Activated T-cell treated with anti-CD3 and anti-CD28 coated beads, Interleukin-2, amount 50 U/mL, for 72 hours (primary cell): ENCODE results near the gene MPP3. TPM values are rescaled to one million over a fixed set of nuclear protein-coding genes. Genes with fewer than 3 reads are reported as not detected.

Source experiments
- ATAC-seq, 2 donors: fragments of 150-1000 bp; cut with Tn5 transposase; replicated peaks in 1 of 2; 2 replicates each; pipeline ENCODE4 v1.10.0; 2021; ENCODE audit warnings: moderate library complexity in 2 of 2, mild to moderate bottlenecking in 1 of 2
- DNase-seq, 2 donors: peaks; one replicate each; pipeline ENCODE4 v3.0.0; 2021 to 2022; ENCODE audit warnings: mixed read lengths in 1 of 2
- H3K27ac Mint-ChIP-seq: one replicate; pipeline ENCODE4 v1.8.0; 2022; ENCODE audit warnings: mild to moderate bottlenecking, moderate library complexity, mixed read lengths
- H3K27me3 Mint-ChIP-seq: one replicate; pipeline ENCODE4 v1.8.0; 2022; ENCODE audit warnings: low read depth, mixed read lengths
- H3K36me3 Mint-ChIP-seq, 2 donors: one replicate each; pipeline ENCODE4 v1.8.0; 2022; ENCODE audit warnings: mixed read lengths in 2 of 2, mild to moderate bottlenecking in 1 of 2; ENCODE audit not compliant: insufficient read depth in 2 of 2
- H3K4me1 Mint-ChIP-seq: one replicate; pipeline ENCODE4 v1.8.0; 2022; ENCODE audit warnings: low read depth, mixed read lengths
- H3K4me3 Mint-ChIP-seq, 2 donors: one replicate each; pipeline ENCODE4 v1.8.0; 2022; ENCODE audit warnings: mild to moderate bottlenecking in 2 of 2, mixed read lengths in 2 of 2, moderate library complexity in 2 of 2
- H3K9me3 Mint-ChIP-seq, 2 donors: one replicate each; pipeline ENCODE4 v1.8.0; 2022; ENCODE audit warnings: mixed read lengths in 2 of 2
- total RNA-seq, 2 donors: library from RNA; stranded (reverse); gene quantifications; one replicate each; pipeline ENCODE4 v1.2.3, GENCODE V29; 2022

Gene MPP3
- total RNA-seq, 2 donors from 2014 or later, result not detected

DNA sequence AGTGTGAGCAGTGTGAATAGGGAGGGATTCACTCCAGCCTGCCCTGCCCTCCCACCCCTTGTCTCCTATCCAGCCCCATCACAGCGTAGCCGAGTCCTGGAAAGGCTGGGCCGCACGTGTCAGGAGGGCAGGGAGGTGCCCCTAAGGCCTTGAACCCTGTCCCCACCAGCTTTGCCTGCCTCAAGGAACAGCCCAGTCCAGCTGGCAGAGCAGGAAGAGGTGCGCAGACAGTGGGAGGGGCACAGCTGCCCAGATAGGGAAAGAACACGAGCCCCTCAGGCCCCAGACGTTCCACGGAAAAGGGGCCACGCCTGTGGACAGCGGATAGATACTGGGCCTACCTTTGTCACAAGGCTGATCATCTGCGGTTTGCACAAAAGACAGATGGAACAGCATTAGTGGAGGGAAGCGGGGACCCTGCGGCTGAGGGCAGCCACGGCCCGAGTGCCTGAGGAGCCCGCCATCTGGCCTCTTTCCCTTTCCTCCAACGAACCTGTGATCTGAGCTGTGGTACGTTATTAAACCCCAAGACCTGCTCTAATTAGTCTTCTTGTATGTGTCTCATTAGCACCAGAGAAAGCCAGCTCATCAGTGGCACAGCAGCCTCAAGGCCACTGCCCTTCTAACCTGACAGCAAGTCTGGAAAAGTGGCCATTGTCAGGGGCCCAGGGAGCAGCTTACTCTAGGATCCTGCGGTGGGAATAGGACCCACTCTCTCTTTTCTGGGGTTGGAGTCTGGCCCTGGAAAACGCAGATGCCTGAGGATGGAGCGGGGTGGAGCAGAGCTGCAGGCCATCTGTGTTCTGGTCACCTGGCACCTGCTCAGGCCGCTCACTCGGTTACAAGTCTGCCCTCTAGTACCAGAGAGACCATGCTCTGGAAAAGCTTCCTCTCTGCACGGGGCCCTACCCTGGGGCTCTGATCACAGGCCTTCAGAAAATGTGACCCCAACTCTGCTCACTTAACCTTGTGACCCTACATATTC, 16.3 kb downstream of the MPP3 start:
- Mint-ChIP-seq H3K27ac (no peak overlapping the region), H3K4me1 (peaks cover 7% of the 10 kb centered on the region), H3K9me3 (no peaks in the 10 kb centered on the region), H3K4me3 (no peak overlapping the region), H3K27me3 (peaks cover 6% of the 10 kb centered on the region), H3K36me3 (no peaks in the 10 kb centered on the region)
- ATAC-seq, result no peak
- no peak for DNase-seq

DNA sequence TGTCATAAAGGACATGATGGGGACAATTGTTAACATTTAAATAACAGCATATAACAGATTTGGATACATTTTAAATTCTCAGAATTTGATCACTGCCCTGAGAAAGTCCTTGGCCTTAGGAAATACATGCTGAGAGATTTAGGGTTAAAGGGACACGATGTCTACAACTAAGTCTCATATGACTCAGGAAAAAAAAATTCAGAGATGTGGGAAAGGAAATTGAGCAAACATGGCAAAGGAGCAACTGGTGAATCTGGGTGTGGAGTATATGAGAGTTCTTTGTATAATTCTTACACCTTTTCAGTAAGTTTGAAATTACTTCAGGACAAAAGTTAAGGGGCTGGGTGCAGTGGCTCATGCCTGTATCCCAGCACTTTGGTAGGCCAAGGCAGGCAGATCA, 18.2 kb downstream of the MPP3 start:
- Mint-ChIP-seq H3K27me3 (peaks cover 6% of the 10 kb centered on the region), H3K4me3 (no peak overlapping the region), H3K36me3 (no peaks in the 10 kb centered on the region), H3K4me1 (peaks cover 4% of the 10 kb centered on the region), H3K9me3 (no peaks in the 10 kb centered on the region), H3K27ac (no peak overlapping the region)
- ATAC-seq (no peak), DNase-seq (no peak)

DNA sequence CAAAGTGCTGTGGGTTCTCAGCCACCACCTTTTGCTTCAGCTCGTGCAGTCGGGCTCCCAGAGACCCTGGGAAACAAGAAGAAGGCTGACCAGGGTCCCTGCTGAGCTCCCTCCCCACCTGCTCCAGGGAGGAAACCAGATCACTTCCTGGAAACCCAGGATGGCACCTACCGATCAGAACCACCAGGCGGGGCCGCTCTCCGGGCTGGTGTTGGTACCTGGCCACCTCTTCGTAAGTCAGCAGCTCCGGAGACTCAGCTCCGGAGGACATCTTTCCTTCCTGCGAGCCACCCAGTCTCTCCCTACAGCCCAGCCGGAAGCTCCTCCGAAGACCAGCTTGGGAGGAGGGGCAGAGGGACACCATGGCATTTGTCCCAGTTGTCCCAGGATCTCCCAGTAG, 18.9 kb downstream of the MPP3 start:
- no peaks in the 10 kb centered on the region for H3K36me3 Mint-ChIP-seq
- H3K27me3 Mint-ChIP-seq, result peaks cover 6% of the 10 kb centered on the region
- no peaks in the 10 kb centered on the region for H3K4me1 Mint-ChIP-seq
- H3K9me3 Mint-ChIP-seq, result no peaks in the 10 kb centered on the region
- no peak overlapping the region for H3K27ac Mint-ChIP-seq
- no peak overlapping the region for H3K4me3 Mint-ChIP-seq
- ATAC-seq (no peak), DNase-seq (no peak)

DNA sequence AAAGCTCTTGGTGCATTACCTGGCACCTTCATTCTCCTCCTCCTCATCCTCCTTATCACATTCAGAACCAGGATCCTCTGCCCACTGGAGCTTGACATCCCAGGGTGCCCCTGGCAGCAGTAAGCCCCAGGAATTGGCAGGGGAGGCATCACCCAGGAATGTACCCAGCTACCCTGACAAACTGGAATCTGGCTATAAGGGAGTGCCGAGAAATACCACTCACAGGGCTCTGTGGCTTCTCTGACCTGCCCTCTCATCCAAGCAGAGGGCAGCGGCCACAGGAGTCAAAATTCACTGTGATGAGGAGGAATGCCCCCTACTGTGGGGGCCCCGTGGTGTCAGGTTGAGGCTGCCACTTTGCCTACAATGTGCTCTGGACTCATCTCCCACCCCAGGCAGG, 19.6 kb downstream of the MPP3 start:
- Mint-ChIP-seq H3K9me3 (no peaks in the 10 kb centered on the region), H3K4me3 (no peak overlapping the region), H3K27ac (no peak overlapping the region), H3K36me3 (no peaks in the 10 kb centered on the region), H3K4me1 (no peaks in the 10 kb centered on the region), H3K27me3 (peaks cover 6% of the 10 kb centered on the region)
- no peak for DNase-seq
- no peak for ATAC-seq

DNA sequence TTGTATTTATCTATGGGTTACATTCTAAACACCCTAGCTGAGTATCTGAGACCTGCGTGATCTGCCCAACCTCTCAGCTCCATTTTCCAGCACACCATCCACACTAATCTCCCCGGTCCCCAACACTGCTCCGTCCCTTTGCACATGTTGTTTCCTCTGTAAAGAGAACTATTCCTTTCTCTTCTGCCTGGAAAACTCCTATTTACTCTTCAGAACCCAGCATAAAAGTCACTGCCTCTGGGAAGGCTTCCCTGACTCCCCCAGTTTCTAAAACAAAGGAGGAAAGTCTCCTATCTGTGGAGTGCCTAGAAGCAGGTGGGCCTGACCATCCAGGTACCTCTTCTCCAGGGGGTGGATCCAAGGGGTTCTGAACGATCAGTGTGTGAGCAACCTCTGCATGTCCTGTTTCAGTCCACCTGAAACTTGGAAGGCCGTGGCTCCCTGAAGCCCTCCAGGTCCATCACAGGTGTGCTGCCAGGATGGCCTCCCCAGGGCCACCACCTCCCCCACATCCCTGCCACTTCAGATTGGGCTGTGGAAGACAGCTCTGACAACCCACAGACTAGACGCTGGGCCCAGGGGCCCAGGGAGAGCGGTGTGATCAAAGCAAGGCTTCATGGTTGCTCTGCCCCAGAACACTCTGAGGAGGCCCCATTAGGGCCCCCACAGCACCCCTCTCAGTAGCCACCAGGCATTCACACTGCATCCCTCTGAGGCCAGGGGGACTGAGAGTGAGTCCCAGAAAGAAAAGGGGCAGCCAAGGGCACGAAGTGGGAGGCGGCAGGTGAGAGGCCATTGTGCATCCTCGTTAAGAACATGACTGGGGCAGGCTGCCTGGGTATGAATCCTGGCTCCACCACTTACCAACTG, 20.3 kb downstream of the MPP3 start:
- no peaks in the 10 kb centered on the region for H3K4me1 Mint-ChIP-seq
- H3K9me3 Mint-ChIP-seq, result no peaks in the 10 kb centered on the region
- DNase-seq, result no peak
- H3K27me3 Mint-ChIP-seq, result peaks cover 6% of the 10 kb centered on the region
- no peaks in the 10 kb centered on the region for H3K36me3 Mint-ChIP-seq
- no peak overlapping the region for H3K4me3 Mint-ChIP-seq
- no peak overlapping the region for H3K27ac Mint-ChIP-seq
- no peak for ATAC-seq

DNA sequence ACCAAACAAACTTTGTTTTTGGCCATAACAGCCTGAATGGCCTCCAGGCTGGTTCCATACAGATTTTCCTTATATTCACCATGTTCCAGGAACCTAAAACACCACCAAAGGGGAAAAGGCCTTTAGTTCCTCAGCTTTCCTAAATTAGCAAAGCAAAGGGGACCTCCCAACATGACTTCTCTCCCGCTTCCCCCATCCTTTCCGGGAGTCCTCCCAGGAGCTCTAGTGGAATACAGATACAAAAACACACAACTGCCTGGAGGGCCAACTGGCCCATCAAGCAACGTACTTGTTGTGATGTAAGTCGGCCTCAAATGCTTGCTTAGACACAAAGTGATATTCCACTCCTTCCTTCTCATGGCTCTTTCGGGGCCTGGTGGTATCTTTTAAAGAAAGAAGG, 22.1 kb downstream of the MPP3 start:
- H3K27ac Mint-ChIP-seq, result no peak overlapping the region
- DNase-seq (no peak), ATAC-seq (no peak)
- no peaks in the 10 kb centered on the region for H3K36me3 Mint-ChIP-seq
- no peaks in the 10 kb centered on the region for H3K9me3 Mint-ChIP-seq
- no peak overlapping the region for H3K4me3 Mint-ChIP-seq
- no peaks in the 10 kb centered on the region for H3K4me1 Mint-ChIP-seq
- H3K27me3 Mint-ChIP-seq, result peaks cover 6% of the 10 kb centered on the region

DNA sequence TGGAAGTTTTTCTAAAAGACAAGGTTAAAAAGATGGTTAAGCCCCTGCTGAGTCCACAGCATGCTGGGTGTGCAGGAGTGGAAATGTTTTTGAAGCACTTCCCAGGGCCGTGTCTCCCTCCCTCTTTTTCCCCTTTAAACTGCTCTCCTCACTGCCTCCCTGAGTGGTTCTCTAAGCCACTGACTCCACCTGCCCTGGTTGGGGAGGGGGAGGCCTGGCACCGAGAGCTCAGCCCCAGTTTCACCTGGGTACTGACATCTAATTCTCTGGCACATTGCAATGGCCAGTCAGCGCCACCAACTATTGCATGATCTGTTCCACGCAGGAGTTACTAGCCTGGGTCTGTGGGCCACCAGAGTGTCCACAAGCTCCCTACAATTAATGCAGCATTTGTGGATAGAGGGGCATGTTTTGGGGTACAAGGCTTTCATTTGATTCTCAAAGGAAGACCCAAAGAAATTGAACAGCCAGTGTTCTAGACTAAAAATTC, 22.7 kb downstream of the MPP3 start:
- H3K4me1 Mint-ChIP-seq, result no peaks in the 10 kb centered on the region
- ATAC-seq (no peak), DNase-seq (no peak)
- H3K27me3 Mint-ChIP-seq, result peaks cover 6% of the 10 kb centered on the region
- no peaks in the 10 kb centered on the region for H3K9me3 Mint-ChIP-seq
- H3K4me3 Mint-ChIP-seq, result no peak overlapping the region
- no peaks in the 10 kb centered on the region for H3K36me3 Mint-ChIP-seq
- no peak overlapping the region for H3K27ac Mint-ChIP-seq

DNA sequence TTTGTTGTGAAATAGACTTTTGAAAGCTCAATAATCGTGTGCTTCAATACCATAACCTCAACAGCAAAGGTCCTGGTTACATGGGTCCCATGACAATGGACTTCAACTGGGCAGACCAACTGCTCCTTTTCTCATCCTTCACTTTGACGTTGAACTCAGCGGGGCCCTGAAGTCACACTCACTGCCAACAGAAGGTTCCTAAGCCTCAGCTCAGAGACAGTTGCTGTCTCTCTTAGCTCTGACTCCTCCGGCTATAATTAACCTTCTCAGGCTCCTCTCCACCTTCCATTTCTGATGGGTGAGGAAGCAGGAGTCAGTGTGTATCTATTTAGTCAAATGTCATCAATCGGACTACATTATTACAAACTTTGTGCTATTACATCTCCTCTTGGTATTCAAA, 23.8 kb downstream of the MPP3 start:
- H3K27ac Mint-ChIP-seq, result no peak overlapping the region
- H3K9me3 Mint-ChIP-seq, result no peaks in the 10 kb centered on the region
- no peak for ATAC-seq
- no peak overlapping the region for H3K4me3 Mint-ChIP-seq
- peaks cover 6% of the 10 kb centered on the region for H3K27me3 Mint-ChIP-seq
- DNase-seq, result no peak
- no peaks in the 10 kb centered on the region for H3K4me1 Mint-ChIP-seq
- H3K36me3 Mint-ChIP-seq, result no peaks in the 10 kb centered on the region

DNA sequence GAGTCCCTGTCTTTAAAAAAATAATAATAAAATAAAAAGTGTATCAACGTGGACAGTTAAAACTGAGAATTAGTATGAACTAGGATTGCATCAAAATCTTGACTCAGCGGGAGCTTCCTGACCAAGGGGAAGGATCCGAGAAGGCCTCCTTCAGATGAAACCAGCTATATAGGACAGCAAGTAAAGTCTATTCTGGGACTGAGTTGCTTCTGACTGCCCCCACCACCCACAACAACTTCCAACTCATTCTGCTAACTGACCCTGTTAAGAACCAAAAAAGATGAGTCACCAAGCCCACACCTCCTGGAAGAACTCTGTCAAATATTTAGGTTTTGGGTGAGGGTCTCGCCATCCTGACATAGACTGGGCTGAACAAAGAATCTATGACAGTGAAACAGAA, 24.9 kb downstream of the MPP3 start:
- DNase-seq (no peak), ATAC-seq (no peak)
- Mint-ChIP-seq H3K4me1 (no peaks in the 10 kb centered on the region), H3K4me3 (no peak overlapping the region), H3K27me3 (peaks cover 8% of the 10 kb centered on the region), H3K9me3 (no peaks in the 10 kb centered on the region), H3K27ac (no peak overlapping the region), H3K36me3 (no peaks in the 10 kb centered on the region)

DNA sequence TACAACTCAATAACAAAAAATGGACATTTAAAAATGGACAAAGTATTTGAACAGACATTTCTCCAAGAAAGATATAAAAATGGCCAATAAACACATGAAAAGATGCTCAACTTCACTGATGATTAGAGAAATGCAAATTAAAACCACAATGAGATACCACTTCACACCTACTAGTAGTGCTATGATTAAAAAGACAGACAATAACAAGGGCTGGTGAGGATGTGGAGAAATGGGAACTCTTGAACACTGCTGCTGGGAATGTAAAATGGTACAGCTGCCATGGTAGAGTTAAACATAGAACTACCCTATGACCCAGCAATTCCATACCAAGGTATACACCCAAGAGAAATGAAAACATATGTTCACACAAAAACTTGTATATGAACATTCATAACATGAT, 27.8 kb downstream of the MPP3 start:
- Mint-ChIP-seq H3K4me3 (no peak overlapping the region), H3K27ac (no peak overlapping the region), H3K9me3 (no peaks in the 10 kb centered on the region), H3K36me3 (no peaks in the 10 kb centered on the region), H3K27me3 (peaks cover 21% of the 10 kb centered on the region), H3K4me1 (no peaks in the 10 kb centered on the region)
- DNase-seq (no peak), ATAC-seq (no peak)

DNA sequence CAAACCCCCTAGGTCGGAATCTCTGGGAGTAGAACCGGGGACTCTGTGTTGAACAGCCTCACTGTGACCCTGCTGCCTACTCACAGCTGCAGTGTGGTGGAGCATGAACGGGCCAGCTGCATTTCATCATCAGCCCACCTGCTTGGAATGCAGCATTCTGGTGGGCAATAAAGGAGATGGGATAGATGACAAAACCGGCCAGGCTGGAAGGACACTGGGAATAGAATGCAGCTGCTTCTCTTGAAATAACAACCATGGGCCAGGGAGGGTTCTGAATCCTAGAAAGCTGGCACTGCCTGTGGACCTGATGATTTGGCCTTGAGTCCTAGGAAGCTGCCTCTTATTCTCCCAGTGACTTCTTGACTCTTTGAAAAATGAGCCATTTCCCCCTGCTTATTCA, 29.2 kb downstream of the MPP3 start:
- no peak for DNase-seq
- Mint-ChIP-seq H3K27ac (no peak overlapping the region), H3K9me3 (no peaks in the 10 kb centered on the region), H3K36me3 (no peaks in the 10 kb centered on the region), H3K4me3 (no peak overlapping the region), H3K4me1 (no peaks in the 10 kb centered on the region), H3K27me3 (peaks cover 21% of the 10 kb centered on the region)
- ATAC-seq, result no peak

DNA sequence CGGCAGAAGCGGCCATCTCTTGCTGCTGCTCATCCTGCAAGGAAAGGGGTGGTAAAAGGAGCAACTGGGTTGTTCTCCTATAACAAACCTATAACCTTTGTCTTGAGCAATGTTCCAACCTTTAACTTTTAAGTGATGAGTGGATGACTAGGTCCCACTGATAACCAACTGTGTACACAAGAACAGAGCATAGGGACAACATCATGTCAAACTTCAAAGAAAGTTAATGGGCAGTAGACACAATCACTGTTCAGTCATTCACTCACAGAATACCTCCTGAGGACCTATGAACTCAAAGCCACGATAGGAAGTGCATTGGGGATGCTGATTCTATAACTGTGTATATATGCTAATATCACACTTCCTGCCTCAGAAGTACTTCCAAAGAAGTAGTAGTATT, 31.1 kb downstream of the MPP3 start:
- no peak overlapping the region for H3K4me3 Mint-ChIP-seq
- H3K27me3 Mint-ChIP-seq, result peaks cover 29% of the 10 kb centered on the region
- H3K27ac Mint-ChIP-seq, result no peak overlapping the region
- no peaks in the 10 kb centered on the region for H3K36me3 Mint-ChIP-seq
- ATAC-seq, result no peak
- no peaks in the 10 kb centered on the region for H3K9me3 Mint-ChIP-seq
- DNase-seq, result no peak
- no peaks in the 10 kb centered on the region for H3K4me1 Mint-ChIP-seq

DNA sequence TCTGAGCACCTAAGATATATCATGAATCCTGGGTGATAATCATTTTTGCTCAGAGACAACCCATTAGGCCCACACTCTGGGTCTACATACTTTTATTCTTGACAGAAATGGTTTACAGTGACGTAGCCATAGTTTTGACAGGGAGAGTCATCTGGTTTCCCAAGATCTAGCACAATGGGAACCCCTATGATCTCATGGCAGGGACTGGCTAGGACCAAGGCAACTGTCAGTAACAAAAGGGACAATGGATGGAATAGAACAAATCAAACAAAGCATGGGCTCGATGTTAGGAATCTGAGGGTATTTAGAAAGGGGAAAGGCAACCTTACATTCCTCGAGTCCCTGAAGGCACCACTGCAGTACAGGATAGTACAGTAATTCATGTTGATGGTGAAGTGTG, 32.2 kb downstream of the MPP3 start:
- Mint-ChIP-seq H3K4me3 (no peak overlapping the region), H3K27ac (no peak overlapping the region), H3K27me3 (peaks cover 38% of the 10 kb centered on the region), H3K9me3 (no peaks in the 10 kb centered on the region), H3K36me3 (no peaks in the 10 kb centered on the region), H3K4me1 (no peaks in the 10 kb centered on the region)
- no peak for DNase-seq
- no peak for ATAC-seq
